ENCODE results near the gene CABP1. TPM values are rescaled to one million over a fixed set of nuclear protein-coding genes. Genes with fewer than 3 reads are reported as not detected.
A peak's percentile ranks its signal among the peaks of the same experiment; 100 is the strongest.
"Not testable (repeated sequence)": the region's sequence is repeated elsewhere in the genome, so short reads cannot be mapped to it uniquely, and the experiment has no call there.

Gene CABP1
- total RNA-seq, 2 experiments from 2014 or later = 0.25 to 0.45 TPM

DNA sequence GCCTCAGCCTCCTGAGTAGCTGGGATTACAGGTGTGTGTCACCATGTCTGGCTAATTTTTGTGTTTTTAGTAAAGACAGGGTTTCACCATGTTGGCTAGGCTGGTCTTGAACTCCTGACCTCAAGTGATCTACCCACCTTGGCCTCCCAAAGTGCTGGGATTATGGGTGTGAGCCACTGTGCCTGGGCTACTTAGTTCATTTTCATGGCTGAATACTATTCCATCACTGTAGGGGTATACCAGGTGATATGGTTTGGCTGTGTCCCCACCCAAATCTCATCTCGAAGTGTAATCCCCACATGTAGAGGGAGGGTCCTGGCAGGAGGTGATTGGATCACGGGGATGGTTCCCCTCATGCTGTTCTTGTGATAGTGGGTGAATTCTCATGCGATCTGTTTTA lies 23.2 kb upstream of the CABP1 start:
- H3K4me1 Mint-ChIP-seq; CTCF ChIA-PET; H3K36me3 Mint-ChIP-seq (ENCODE audit: low read depth); H3K9me3 Mint-ChIP-seq; H3K4me3 Mint-ChIP-seq; DNase-seq; POLR2A ChIA-PET; H3K27ac Mint-ChIP-seq: not testable (repeated sequence)
- peaks cover 25% of the 10 kb centered on the region for H3K27me3 Mint-ChIP-seq

DNA sequence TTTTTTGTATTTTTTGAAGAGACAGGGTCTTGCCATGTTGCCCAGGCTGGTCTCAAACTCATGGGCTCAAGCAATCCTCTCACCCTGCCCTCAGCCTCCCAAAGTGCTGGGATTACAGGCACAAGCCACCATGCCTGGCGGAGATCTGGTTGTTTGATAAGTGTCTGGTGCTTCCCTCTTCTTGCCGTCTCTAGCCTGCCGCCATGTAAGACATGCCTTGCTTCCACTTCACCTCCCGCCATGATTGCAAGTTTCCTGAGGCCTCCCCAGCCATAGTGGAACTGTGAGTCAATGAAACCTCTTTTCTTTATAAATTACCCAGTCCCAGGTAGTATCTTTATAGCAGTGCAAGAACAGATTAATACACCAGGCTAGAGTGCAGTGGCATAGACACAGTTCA lies 22.7 kb upstream of the CABP1 start:
- H3K27ac Mint-ChIP-seq; CTCF ChIA-PET; DNase-seq; H3K9me3 Mint-ChIP-seq; H3K36me3 Mint-ChIP-seq (ENCODE audit: low read depth); H3K4me3 Mint-ChIP-seq; H3K4me1 Mint-ChIP-seq; POLR2A ChIA-PET: not testable (repeated sequence)
- H3K27me3 Mint-ChIP-seq = peaks cover 25% of the 10 kb centered on the region

DNA sequence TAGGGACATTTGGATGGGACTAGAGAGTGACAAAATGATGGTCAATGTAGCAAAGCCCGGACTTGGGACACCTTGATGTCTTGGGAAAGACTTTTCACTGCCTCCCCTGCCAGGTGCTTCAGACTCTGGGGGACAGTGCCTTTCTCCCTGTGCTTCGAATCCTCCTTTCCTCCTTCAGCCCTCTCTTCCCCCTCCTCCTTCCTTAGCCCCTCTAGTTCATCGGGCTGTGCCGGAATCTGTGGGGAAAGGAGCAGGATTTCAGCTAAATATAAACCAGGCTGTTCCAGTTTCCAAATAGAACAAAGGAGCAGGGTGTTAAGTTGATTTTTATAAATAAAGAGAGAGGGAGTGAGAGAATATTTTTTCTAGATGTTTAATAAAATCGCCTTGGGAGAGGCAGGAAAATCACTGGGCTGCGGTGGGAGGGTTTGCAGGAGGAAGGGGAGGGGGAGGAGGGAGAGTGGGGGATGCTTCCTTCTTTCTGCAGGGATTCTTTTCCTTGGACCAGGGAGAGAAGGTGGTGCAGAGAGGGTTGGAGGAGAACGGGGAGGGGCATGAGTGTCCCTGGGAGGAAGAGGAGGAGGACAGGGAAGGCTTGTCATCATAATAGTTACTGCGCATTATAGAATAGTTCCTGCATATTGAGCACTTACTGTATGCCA lies 21.3 kb upstream of the CABP1 start:
- ChIA-PET CTCF (interaction anchor here (0.5 kb wide), 1 partner anchor 16 kb away, joined by 4 read pairs; no protein-coding TSS in a partner anchor), POLR2A (interaction anchor here (1.6 kb wide), 1 partner anchor 328 kb away, joined by 4 read pairs; the partner anchor contains the start of gene RNU4-2)
- no peak overlapping the region for H3K27ac Mint-ChIP-seq
- H3K4me1 Mint-ChIP-seq = no peaks in the 10 kb centered on the region
- no peaks in the 10 kb centered on the region for H3K36me3 Mint-ChIP-seq (ENCODE audit: low read depth)
- peaks cover 25% of the 10 kb centered on the region for H3K27me3 Mint-ChIP-seq
- no peak for DNase-seq
- H3K9me3 Mint-ChIP-seq = no peaks in the 10 kb centered on the region
- no peak overlapping the region for H3K4me3 Mint-ChIP-seq

DNA sequence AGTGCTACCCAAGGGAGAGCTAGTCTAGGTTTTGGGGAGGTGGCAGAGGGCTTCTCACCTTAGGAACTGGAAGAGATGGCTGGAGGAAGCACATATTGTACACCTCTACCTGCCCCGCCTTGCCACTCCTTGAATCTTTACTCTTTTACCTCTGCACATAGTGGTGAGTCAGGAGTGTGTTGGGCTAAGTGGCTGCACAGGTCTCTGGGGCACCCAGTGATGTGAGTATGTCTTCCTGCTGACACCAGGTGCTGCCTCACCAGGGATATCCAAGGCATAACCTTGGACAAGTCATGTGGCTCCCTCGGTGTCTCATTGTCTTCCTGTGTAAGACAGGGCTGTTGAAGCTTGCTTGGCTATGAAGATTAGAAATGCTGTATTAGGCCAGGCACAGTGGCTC lies 19.8 kb upstream of the CABP1 start:
- POLR2A ChIA-PET = interaction anchor here (1.6 kb wide), 1 partner anchor 329 kb away, joined by 4 read pairs; the partner anchor contains the start of gene RNU4-2

DNA sequence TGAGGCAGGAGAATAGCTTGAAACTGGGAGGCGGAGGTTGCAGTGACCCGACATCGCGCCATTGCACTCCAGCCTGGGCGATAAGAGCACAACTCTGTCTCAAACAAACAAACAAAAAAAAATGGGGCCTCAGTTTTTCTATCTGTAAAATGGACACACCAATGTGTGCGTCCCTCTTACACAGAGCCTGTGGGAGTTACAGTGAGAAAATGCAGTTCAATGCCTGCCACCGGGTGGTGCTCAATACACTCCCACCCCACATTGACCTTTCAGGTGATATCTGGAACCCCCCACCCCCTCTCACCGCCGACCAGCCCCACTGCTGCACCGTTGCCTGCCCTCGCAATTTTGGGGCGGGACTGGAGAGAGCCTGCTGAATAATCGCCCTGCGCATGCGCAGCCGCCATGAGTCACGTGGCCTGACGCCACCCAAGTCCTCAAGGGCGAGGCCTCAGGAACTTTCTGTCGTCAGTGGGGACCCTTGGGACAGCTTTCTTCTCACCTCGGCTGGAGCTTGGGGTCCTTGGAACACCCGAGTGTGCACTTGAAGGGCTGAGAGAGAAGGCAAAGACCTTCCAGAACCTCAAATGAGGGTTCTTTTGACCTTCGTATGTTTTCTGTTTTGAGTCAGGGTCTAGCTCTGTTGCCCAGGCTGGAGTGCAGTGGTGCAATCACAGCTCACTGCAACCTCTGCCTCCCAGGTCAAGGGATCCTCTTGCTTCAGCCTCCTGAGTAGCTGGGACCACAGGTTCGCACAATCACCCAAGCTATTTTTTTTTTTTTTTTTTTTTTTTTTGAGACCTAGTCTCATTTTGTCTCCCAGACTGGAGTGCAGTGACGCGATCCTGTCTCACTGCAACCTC lies 14.6 kb upstream of the CABP1 start:
- no peak overlapping the region for H3K4me3 Mint-ChIP-seq
- H3K9me3 Mint-ChIP-seq = no peaks in the 10 kb centered on the region
- no peak for DNase-seq
- H3K4me1 Mint-ChIP-seq = no peaks in the 10 kb centered on the region
- ChIA-PET POLR2A (no interaction called here), CTCF (interaction anchor here (0.6 to 0.7 kb wide), 2 partner anchors 29 to 174 kb away, joined by 3 read pairs; no protein-coding TSS in a partner anchor)
- peaks cover 3% of the 10 kb centered on the region for H3K27me3 Mint-ChIP-seq
- H3K27ac Mint-ChIP-seq = no peak overlapping the region
- H3K36me3 Mint-ChIP-seq (ENCODE audit: low read depth) = no peaks in the 10 kb centered on the region

More for the DNA sequence above, 19.8 kb upstream of the CABP1 start:
- DNase-seq = no peak
- no peaks in the 10 kb centered on the region for H3K36me3 Mint-ChIP-seq (ENCODE audit: low read depth)
- H3K4me3 Mint-ChIP-seq = no peak overlapping the region
- no peaks in the 10 kb centered on the region for H3K4me1 Mint-ChIP-seq
- H3K9me3 Mint-ChIP-seq = no peaks in the 10 kb centered on the region
- H3K27me3 Mint-ChIP-seq = peaks cover 18% of the 10 kb centered on the region
- H3K27ac Mint-ChIP-seq = no peak overlapping the region
- CTCF ChIA-PET = no interaction called here

DNA sequence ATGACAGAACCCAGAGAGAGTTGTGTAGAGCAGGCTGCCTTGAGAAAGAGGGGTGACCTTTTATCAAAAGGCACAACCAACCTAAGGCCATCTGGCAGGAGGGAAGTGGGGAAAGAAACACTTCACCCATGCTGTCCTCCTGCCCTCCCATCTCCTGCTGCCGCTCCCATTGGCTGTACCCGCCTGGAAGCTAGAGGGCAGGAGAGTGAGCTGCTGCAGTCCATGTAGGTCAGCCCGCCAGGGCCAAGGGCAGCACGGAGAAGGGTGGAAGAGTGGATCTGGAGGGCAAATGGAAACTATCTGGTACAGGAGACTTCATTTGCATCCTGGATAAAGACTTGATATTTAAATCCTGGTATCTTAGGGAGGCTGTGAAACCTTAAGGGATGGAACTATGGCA lies 11.5 kb upstream of the CABP1 start:
- ChIA-PET CTCF (no interaction called here), POLR2A (no interaction called here)
- DNase-seq = no peak
- Mint-ChIP-seq H3K4me3 (no peak overlapping the region), H3K9me3 (no peaks in the 10 kb centered on the region), H3K4me1 (no peaks in the 10 kb centered on the region), H3K27me3 (peaks cover 9% of the 10 kb centered on the region), H3K36me3 (ENCODE audit: low read depth) (no peaks in the 10 kb centered on the region), H3K27ac (no peak overlapping the region)

DNA sequence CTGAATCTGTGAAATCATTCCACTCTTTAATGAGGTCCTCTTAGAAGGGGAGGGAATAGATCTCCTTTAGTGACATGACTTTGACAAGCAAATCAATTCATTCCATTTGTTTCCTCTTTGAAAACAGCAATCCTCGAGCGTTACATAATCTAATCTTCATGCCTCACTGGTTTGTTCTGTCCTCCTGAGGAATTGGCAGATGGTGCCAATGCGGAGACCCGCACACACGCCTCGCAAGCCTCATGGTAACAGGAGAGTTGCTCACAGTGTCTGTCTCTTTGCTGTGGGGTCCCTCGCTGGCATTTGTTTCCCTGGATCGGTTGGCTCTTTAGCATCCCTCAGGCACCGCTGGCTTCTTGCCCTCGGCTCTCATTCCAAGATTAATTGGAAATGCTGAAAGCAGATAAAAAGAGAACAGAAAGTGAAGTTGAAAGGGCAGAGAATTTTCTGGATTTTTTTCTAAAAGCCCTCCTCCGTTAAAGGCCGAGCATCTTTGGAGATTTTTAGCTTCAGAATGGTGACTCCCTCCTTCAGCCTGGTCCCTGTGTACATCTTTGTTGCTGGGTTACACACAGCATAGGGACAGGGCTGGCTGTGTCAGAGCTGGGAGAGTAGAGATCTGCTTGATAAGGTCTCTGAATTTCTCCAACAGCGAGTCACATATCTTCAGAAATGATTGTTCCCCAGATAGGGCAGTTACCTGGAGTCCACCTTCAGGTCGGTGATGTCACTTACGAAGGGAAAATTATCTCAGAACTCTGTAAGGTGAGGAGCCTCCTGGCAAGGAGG lies 10.1 kb upstream of the CABP1 start:
- no peak overlapping the region for H3K27ac Mint-ChIP-seq
- H3K9me3 Mint-ChIP-seq = no peaks in the 10 kb centered on the region
- POLR2A ChIA-PET = no interaction called here
- H3K36me3 Mint-ChIP-seq (ENCODE audit: low read depth) = no peaks in the 10 kb centered on the region
- peaks cover 11% of the 10 kb centered on the region for H3K27me3 Mint-ChIP-seq
- CTCF ChIA-PET = no interaction called here
- H3K4me1 Mint-ChIP-seq = no peaks in the 10 kb centered on the region
- H3K4me3 Mint-ChIP-seq = no peak overlapping the region
- DNase-seq = no peak

DNA sequence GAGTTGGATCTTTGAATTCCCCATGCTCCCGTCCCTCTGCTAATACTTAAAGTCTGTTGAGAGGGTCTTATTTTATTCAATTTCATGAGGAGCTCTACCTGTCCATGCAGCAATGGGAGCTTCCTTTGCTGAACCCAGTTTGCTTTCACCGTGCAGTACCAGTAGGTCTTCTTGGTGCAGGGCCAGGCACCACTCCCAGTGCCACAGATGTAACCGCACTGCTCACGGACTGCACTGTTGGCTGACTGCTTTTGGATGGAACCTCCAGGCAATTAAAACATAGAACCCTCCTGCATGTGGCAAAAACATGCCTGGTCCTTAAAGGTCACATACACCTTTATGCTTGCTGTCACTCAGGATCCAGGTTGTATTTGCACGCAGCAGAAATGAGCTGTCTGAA lies 9.3 kb upstream of the CABP1 start:
- ChIA-PET POLR2A (no interaction called here), CTCF (no interaction called here)
- DNase-seq = no peak
- H3K36me3 Mint-ChIP-seq (ENCODE audit: low read depth) = no peaks in the 10 kb centered on the region
- no peak overlapping the region for H3K4me3 Mint-ChIP-seq
- H3K27ac Mint-ChIP-seq = no peak overlapping the region
- H3K9me3 Mint-ChIP-seq = no peaks in the 10 kb centered on the region
- H3K4me1 Mint-ChIP-seq = no peaks in the 10 kb centered on the region
- peaks cover 13% of the 10 kb centered on the region for H3K27me3 Mint-ChIP-seq

DNA sequence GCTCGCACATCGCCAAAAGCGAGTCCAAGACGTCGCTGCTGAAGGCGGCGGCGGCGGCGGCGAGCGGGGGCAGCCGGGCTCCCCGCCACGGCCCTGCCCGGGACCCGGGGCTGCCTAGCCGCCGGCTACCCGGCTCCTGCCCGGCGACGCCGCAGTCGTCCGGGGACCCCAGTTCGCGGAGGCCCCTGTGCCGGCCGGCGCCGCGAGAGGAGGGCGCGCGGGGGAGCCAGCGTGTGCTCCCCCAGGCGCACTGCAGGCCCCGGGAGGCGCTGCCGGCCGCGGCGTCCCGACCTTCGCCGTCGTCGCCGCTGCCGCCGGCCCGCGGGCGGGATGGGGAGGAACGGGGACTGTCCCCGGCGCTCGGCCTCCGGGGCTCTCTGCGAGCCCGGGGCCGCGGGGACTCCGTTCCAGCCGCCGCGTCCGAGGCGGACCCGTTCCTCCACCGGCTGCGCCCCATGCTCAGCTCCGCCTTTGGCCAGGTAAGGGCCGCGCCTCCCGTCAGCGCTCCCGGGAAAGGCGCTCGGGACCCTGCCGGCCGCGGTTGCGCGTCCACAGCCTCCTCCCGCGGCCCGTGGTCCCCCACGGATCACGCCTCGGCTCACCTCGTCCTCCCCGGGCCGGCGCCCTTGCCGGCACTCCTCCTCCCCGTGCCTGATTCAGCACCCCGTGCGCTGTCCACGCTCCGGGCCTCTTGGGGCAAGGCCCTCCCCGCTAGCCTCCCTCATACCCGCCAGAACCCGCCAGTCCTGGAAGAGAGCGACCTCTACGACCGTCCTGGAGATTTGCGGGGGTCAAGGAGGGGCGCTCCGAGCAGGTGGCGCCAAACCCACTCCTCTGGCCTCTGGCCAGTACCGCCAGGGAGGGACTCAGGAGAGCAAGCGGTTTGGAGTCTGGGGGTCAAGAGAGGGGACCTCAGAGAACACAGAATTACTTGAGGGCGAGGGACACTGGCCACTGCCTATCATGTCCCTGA lies 721 bp downstream of the CABP1 start:
- DNase-seq = peak; percentile 68
- Mint-ChIP-seq H3K4me1 (peaks cover 12% of the 10 kb centered on the region), H3K27ac (no peak overlapping the region), H3K36me3 (ENCODE audit: low read depth) (no peaks in the 10 kb centered on the region), H3K4me3 (peak overlapping the region; percentile 67), H3K9me3 (no peaks in the 10 kb centered on the region), H3K27me3 (peaks cover 61% of the 10 kb centered on the region)
- ChIA-PET POLR2A (interaction anchor here (1.2 kb wide), 1 partner anchor 70 kb away, joined by 3 read pairs; no protein-coding TSS in a partner anchor), CTCF (interaction anchor here (1.1 to 2.6 kb wide), 2 partner anchors 8 to 60 kb away, joined by 4 to 15 read pairs; partner anchors contain the start of gene POP5)

DNA sequence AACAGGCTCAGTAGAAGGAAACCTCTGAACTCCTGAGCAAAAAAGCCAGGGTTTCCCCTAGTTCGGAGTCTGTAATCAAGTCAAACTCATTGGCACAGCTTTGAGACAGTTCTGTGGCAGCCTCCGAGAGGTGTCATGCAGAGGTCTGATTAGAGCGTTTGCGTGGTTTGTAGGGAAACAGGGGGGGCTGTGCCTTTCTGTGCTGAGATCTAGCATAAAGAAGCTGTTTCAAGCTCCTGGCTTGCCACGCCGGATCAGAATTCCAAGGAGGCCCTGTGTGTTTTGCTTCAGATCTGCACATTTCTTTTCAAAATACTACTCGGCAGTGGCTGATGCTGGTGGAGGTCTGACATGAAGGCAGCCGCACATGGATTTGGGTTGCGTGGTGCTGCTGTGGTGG lies 1.7 kb downstream of the CABP1 start:
- H3K27me3 Mint-ChIP-seq = peaks cover 66% of the 10 kb centered on the region
- H3K9me3 Mint-ChIP-seq = no peaks in the 10 kb centered on the region
- no peak overlapping the region for H3K27ac Mint-ChIP-seq
- no peaks in the 10 kb centered on the region for H3K36me3 Mint-ChIP-seq (ENCODE audit: low read depth)
- POLR2A ChIA-PET = no interaction called here
- no peak for DNase-seq
- H3K4me3 Mint-ChIP-seq = no peak overlapping the region
- CTCF ChIA-PET = interaction anchor here (1.1 kb wide), 1 partner anchor 72 kb away, joined by 3 read pairs; no protein-coding TSS in a partner anchor
- H3K4me1 Mint-ChIP-seq = peaks cover 16% of the 10 kb centered on the region

DNA sequence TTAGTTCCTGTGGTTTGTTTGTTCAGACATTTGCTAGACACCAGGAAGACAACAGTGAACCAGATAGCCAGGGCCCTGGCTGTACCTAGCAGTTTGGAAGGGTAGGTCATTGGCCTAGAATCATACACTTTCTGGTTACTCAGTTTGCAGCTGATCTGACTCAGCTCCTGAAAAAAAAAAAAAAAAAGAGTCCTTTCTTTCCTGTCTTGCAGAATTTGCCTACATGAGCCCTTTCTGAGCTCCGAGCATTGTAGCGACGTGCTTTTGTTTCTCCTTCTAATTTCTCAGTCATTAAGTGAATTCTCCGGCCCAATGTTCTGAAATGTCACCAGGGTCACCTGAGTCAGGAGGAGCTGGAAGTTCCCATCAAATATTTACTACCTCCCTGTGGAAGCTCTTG lies 2.4 kb downstream of the CABP1 start:
- POLR2A ChIA-PET = no interaction called here
- Mint-ChIP-seq H3K27me3 (peaks cover 63% of the 10 kb centered on the region), H3K27ac (no peak overlapping the region), H3K4me3 (no peak overlapping the region), H3K36me3 (ENCODE audit: low read depth) (no peaks in the 10 kb centered on the region), H3K9me3 (no peaks in the 10 kb centered on the region), H3K4me1 (peaks cover 16% of the 10 kb centered on the region)
- no peak for DNase-seq
- CTCF ChIA-PET = interaction anchor here (0.6 to 1.1 kb wide), 2 partner anchors 71 to 1312 kb away, joined by 3 to 4 read pairs; no protein-coding TSS in a partner anchor

DNA sequence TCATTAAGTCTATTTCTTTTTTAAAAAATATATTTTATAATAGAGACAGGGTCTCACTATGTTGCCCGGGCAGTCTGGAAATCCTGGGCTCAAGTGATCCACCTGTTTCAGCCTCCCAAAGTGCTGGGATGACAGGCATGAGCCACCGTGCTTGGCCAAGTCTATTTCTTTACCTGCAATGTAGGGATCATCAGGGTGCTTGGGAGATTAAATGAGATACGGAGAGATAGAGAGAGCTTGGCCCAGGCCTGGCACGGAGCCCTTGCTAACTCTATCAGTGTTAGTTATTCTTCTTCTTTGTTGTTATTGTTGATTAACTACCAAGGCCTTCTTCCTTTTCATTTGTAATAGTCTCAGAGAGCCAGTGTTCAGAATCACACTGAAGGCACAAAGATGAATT lies 3.1 kb downstream of the CABP1 start:
- Mint-ChIP-seq H3K9me3 (no peaks in the 10 kb centered on the region), H3K27ac (no peak overlapping the region), H3K27me3 (peaks cover 58% of the 10 kb centered on the region), H3K4me3 (no peak overlapping the region), H3K4me1 (peaks cover 19% of the 10 kb centered on the region), H3K36me3 (ENCODE audit: low read depth) (no peaks in the 10 kb centered on the region)
- DNase-seq = no peak
- CTCF ChIA-PET = interaction anchor here (0.6 to 1.6 kb wide), 4 partner anchors 8 to 328 kb away, joined by 3 to 5 read pairs (median 3); partner anchors contain the start of gene MLEC
- POLR2A ChIA-PET = no interaction called here

All from activated CD4-positive, alpha-beta memory T cell treated with anti-CD3 and anti-CD28 coated beads, Interleukin-2, amount 10 ng/mL, durations not matched to agents 7 days and 5 days (primary cell).